Measurements from ENCODE around the gene PPP3CB.

Gene PPP3CB

DNA sequence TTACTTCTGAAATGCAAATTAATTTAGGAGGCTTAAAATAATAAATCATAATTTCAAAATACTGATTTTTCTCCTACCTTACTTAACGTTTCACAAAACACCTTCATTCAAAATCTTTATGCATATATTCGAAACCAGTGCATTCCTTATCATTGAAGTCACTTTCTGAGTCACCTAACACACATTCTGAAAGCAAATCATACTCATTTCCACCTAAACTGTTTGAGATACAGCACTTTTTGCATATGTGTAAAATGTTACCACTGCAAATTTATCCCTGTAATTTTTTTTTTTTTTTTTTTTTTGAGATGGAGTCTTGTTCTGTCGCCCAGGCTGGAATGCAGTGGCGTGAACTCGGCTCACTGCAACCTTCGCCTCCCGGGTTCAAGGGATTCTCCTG lies 15.7 kb downstream of the PPP3CB start:
- Histone ChIP-seq H3K27ac (ENCODE audit: extremely low read depth, low read depth, low read length) (no peak overlapping the region), H3K36me3 (ENCODE audit: control insufficient read depth in 2 of 2, insufficient read depth in 1 of 2, low read length in 2 of 2) (peaks cover 45 to 46% of the 10 kb centered on the region in 2 experiments), H3K9me3 (ENCODE audit: control insufficient read depth, insufficient read depth, low read depth, low read length) (no peaks in the 10 kb centered on the region), H3K4me3 (ENCODE audit: low read depth, low read length) (no peak overlapping the region), H3K4me1 (ENCODE audit: control insufficient read depth, insufficient read depth, low read length) (no peaks in the 10 kb centered on the region)
- ChIA-PET CTCF (no interaction called here), POLR2A (interaction anchor here (0.9 to 1.6 kb wide), 2 partner anchors 15 to 16 kb away, joined by 5 read pairs; partner anchors contain the start of gene PPP3CB)
- TF ChIP-seq RBAK (tag by site-specific recombination; IDR thresholded peaks at IDR 0.05) (no peak), ZNF155 (tag by site-specific recombination; IDR thresholded peaks at IDR 0.05) (no peak), ZBTB26 (tag by site-specific recombination; optimal IDR thresholded peaks at IDR 0.05) (no peak), BCL11B (tag by site-specific recombination; IDR thresholded peaks at IDR 0.05; ENCODE audit: low read depth) (no peak), EGR2 (tag by site-specific recombination; IDR thresholded peaks at IDR 0.05; ENCODE audit: low read depth) (no peak)
- TF ChIP-seq, protein P1, sequence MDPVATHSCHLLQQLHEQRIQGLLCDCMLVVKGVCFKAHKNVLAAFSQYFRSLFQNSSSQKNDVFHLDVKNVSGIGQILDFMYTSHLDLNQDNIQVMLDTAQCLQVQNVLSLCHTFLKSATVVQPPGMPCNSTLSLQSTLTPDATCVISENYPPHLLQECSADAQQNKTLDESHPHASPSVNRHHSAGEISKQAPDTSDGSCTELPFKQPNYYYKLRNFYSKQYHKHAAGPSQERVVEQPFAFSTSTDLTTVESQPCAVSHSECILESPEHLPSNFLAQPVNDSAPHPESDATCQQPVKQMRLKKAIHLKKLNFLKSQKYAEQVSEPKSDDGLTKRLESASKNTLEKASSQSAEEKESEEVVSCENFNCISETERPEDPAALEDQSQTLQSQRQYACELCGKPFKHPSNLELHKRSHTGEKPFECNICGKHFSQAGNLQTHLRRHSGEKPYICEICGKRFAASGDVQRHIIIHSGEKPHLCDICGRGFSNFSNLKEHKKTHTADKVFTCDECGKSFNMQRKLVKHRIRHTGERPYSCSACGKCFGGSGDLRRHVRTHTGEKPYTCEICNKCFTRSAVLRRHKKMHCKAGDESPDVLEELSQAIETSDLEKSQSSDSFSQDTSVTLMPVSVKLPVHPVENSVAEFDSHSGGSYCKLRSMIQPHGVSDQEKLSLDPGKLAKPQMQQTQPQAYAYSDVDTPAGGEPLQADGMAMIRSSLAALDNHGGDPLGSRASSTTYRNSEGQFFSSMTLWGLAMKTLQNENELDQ (tag by site-specific recombination; IDR thresholded peaks at IDR 0.05; ENCODE audit: low read depth), result no peak
- TF ChIP-seq, protein P2, sequence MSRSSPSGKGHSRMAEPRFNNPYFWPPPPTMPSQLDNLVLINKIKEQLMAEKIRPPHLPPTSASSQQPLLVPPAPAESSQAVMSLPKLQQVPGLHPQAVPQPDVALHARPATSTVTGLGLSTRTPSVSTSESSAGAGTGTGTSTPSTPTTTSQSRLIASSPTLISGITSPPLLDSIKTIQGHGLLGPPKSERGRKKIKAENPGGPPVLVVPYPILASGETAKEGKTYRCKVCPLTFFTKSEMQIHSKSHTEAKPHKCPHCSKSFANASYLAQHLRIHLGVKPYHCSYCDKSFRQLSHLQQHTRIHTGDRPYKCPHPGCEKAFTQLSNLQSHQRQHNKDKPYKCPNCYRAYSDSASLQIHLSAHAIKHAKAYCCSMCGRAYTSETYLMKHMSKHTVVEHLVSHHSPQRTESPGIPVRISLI (tag by site-specific recombination; IDR thresholded peaks at IDR 0.05), result peak; percentile 67

DNA sequence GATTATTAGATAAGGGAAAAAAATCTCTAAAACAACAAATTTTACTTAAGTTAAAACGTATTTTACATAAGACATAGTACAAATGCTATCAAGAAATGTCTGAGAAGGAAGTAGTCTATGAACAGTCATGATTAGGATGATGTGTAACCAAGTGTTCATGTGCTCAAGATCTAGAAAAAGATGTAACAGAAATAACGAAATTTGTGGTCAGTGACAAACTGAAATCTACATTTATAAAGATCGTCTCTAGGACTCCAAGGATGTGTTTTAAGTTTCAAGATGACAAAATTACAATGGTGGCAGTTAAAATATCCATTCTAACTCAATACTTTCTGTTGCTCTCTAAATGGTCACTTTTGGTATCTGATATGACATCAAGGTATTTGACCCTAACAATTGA lies 17.2 kb downstream of the PPP3CB start:
- H3K27ac ChIP-seq (ENCODE audit: extremely low read depth, low read depth, low read length), result no peak overlapping the region
- no peaks in the 10 kb centered on the region for H3K4me1 ChIP-seq (ENCODE audit: control insufficient read depth, insufficient read depth, low read length)
- H3K4me3 ChIP-seq (ENCODE audit: low read depth, low read length), result no peak overlapping the region
- H3K9me3 ChIP-seq (ENCODE audit: control insufficient read depth, insufficient read depth, low read depth, low read length), result no peaks in the 10 kb centered on the region
- no peak for TF ChIP-seq ZNF140 (tag by site-specific recombination; IDR thresholded peaks at IDR 0.05)
- TF ChIP-seq, protein P3, sequence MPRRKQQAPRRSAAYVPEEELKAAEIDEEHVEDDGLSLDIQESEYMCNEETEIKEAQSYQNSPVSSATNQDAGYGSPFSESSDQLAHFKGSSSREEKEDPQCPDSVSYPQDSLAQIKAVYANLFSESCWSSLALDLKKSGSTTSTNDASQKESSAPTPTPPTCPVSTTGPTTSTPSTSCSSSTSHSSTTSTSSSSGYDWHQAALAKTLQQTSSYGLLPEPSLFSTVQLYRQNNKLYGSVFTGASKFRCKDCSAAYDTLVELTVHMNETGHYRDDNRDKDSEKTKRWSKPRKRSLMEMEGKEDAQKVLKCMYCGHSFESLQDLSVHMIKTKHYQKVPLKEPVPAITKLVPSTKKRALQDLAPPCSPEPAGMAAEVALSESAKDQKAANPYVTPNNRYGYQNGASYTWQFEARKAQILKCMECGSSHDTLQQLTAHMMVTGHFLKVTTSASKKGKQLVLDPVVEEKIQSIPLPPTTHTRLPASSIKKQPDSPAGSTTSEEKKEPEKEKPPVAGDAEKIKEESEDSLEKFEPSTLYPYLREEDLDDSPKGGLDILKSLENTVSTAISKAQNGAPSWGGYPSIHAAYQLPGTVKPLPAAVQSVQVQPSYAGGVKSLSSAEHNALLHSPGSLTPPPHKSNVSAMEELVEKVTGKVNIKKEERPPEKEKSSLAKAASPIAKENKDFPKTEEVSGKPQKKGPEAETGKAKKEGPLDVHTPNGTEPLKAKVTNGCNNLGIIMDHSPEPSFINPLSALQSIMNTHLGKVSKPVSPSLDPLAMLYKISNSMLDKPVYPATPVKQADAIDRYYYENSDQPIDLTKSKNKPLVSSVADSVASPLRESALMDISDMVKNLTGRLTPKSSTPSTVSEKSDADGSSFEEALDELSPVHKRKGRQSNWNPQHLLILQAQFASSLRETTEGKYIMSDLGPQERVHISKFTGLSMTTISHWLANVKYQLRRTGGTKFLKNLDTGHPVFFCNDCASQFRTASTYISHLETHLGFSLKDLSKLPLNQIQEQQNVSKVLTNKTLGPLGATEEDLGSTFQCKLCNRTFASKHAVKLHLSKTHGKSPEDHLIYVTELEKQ (tag by site-specific recombination; IDR thresholded peaks at IDR 0.05; ENCODE audit: borderline replicate concordance), result no peak
- TF ChIP-seq ZNF423 (tag by site-specific recombination; IDR thresholded peaks at IDR 0.05), result no peak
- TF ChIP-seq ZNF629 (tag by site-specific recombination; IDR thresholded peaks at IDR 0.05), result no peak
- no peak for TF ChIP-seq KLF1 (tag by site-specific recombination; IDR thresholded peaks at IDR 0.05)
- no peak for TF ChIP-seq ZNF621 (tag by site-specific recombination; IDR thresholded peaks at IDR 0.05)
- TF ChIP-seq ZNF654 (tag by site-specific recombination; IDR thresholded peaks at IDR 0.05; ENCODE audit: low read depth), result no peak
- TF ChIP-seq ZNF777 (tag by site-specific recombination; IDR thresholded peaks at IDR 0.05; ENCODE audit: borderline replicate concordance), result no peak
- TF ChIP-seq ZNF211 (tag by site-specific recombination; IDR thresholded peaks at IDR 0.05; ENCODE audit: low read depth), result no peak
- no peak for TF ChIP-seq ZNF416 (tag by site-specific recombination; IDR thresholded peaks at IDR 0.05)
- TF ChIP-seq ZNF585B (tag by site-specific recombination; IDR thresholded peaks at IDR 0.05), result no peak
- TF ChIP-seq, protein P4, sequence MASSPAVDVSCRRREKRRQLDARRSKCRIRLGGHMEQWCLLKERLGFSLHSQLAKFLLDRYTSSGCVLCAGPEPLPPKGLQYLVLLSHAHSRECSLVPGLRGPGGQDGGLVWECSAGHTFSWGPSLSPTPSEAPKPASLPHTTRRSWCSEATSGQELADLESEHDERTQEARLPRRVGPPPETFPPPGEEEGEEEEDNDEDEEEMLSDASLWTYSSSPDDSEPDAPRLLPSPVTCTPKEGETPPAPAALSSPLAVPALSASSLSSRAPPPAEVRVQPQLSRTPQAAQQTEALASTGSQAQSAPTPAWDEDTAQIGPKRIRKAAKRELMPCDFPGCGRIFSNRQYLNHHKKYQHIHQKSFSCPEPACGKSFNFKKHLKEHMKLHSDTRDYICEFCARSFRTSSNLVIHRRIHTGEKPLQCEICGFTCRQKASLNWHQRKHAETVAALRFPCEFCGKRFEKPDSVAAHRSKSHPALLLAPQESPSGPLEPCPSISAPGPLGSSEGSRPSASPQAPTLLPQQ (tag by site-specific recombination; IDR thresholded peaks at IDR 0.05), result no peak
- TF ChIP-seq ZNF133 (tag by site-specific recombination; IDR thresholded peaks at IDR 0.05), result no peak
- TF ChIP-seq ZNF132 (tag by site-specific recombination; IDR thresholded peaks at IDR 0.05; ENCODE audit: borderline replicate concordance), result no peak
- ChIA-PET POLR2A (no interaction called here), CTCF (interaction anchor here (0.6 kb wide), 1 partner anchor 75 kb away, joined by 7 read pairs; no protein-coding TSS in a partner anchor)
- peaks cover 56 to 59% of the 10 kb centered on the region in 2 experiments for H3K36me3 ChIP-seq (ENCODE audit: control insufficient read depth in 2 of 2, insufficient read depth in 1 of 2, low read length in 2 of 2)

All from HEK293 (cell line).